NB4 (cell line): ENCODE measurements around the gene RAD52.

Experiments used
- DNase-seq: peaks from one replicate; pipeline ENCODE4 v3.0.0; 2010; ENCODE audit warnings: low read depth
- H3K4me3 ChIP-seq: one replicate; pipeline ENCODE4 v1.5.1; 2011; ENCODE audit warnings: mild to moderate bottlenecking, low read depth, low read length, moderate library complexity
- CTCF ChIP-seq: IDR thresholded peaks from one replicate; pipeline ENCODE4 v1.5.1; 2012; ENCODE audit warnings: low read depth, low read length
- MAX ChIP-seq: IDR thresholded peaks from 2 replicates; pipeline ENCODE4 v1.6.1; 2011; ENCODE audit warnings: low read depth, low read length
- MYC ChIP-seq: IDR thresholded peaks from 2 replicates; pipeline ENCODE4 v1.6.1; 2011; ENCODE audit warnings: low read depth, low read length
- POLR2A ChIP-seq: IDR thresholded peaks from 2 replicates; pipeline ENCODE4 v1.6.1; 2011; ENCODE audit warnings: mild to moderate bottlenecking; ENCODE audit not compliant: insufficient read length; ENCODE audit errors: extremely low read depth

The RAD52 gene

GRCh38 chr12:949453-950191 is at the start of gene RAD52:
Gene RAD52 (minus strand): TSS chr12:949694. CDS start chr12:933058, 16,636 bp downstream.
- H3K4me3 ChIP-seq = peak within 1 kb of the TSS; percentile 89
- TF ChIP-seq MAX (peak; percentile 34), CTCF (peak; percentile 72), POLR2A (peak; percentile 69), MYC (peak; percentile 31)
- peak; percentile 99 for DNase-seq

- peak; percentile 33 for DNase-seq
- H3K4me3 ChIP-seq = no peak overlapping the region
- no peak for TF ChIP-seq MYC
- TF ChIP-seq CTCF = no peak
- no peak for TF ChIP-seq MAX
Observed at GRCh38 chr12:998020-998874, 48.8 kb upstream of the RAD52 start.

GRCh38 chr12:997505-997904 is 48.0 kb upstream of the RAD52 start:
- H3K4me3 ChIP-seq = no peak overlapping the region
- TF ChIP-seq CTCF (no peak), MAX (no peak), POLR2A (no peak), MYC (no peak)
- DNase-seq = no peak

- no peak overlapping the region for H3K4me3 ChIP-seq
- DNase-seq = no peak
- TF ChIP-seq MYC (no peak), POLR2A (no peak), MAX (no peak)
Observed at GRCh38 chr12:996881-997280, 47.4 kb upstream of the RAD52 start.

- H3K4me3 ChIP-seq = no peak overlapping the region
- no peak for TF ChIP-seq CTCF
- no peak for TF ChIP-seq POLR2A
- TF ChIP-seq MAX = no peak
- no peak for TF ChIP-seq MYC
- no peak for DNase-seq
Observed at GRCh38 chr12:992647-993046, 43.2 kb upstream of the RAD52 start.
